Esophagus mucosa (tissue), 1 donor: ENCODE data around the gene PIP4K2A. TPM values are rescaled to one million over a fixed set of nuclear protein-coding genes. Genes with fewer than 3 reads are reported as not detected.
"Not testable (repeated sequence)": the region's sequence is repeated elsewhere in the genome, so short reads cannot be mapped to it uniquely, and the experiment has no call there.

ENCODE experiments used
- ATAC-seq: fragments of 200-7000 bp; cut with Tn5 transposase; one replicate; pipeline ENCODE4 v1.9.1; 2020
- total RNA-seq: library from RNA; stranded (reverse); gene quantifications from one replicate; pipeline ENCODE4 v1.2.4, GENCODE V29; 2023
- donor health status: DM: yes; HTN: yes; CAD: no.

The PIP4K2A gene
- total RNA-seq = 10.0 TPM

- peak; percentile 93 for ATAC-seq
Measured at GRCh38 chr10:22714479-22715289, at the start of gene PIP4K2A. TSS of gene PIP4K2A (minus strand) at chr10:22714578. CDS start at chr10:22714326, 252 bp downstream.

- ATAC-seq = no peak
Measured at GRCh38 chr10:22761569-22762220, 47.3 kb upstream of the PIP4K2A start.

GRCh38 chr10:22760025-22760424 lies 45.6 kb upstream of the PIP4K2A start:
- ATAC-seq = no peak

- ATAC-seq = no peak
Measured at GRCh38 chr10:22758867-22759266, 44.5 kb upstream of the PIP4K2A start.

- no peak for ATAC-seq
Measured at GRCh38 chr10:22754296-22754695, 39.9 kb upstream of the PIP4K2A start.

GRCh38 chr10:22753786-22754185 lies 39.4 kb upstream of the PIP4K2A start:
- no peak for ATAC-seq

GRCh38 chr10:22752272-22752889 lies 38.0 kb upstream of the PIP4K2A start:
- no peak for ATAC-seq

GRCh38 chr10:22750131-22750530 lies 35.8 kb upstream of the PIP4K2A start:
- no peak for ATAC-seq

- not testable (repeated sequence) for ATAC-seq
Measured at GRCh38 chr10:22744858-22745257, 30.5 kb upstream of the PIP4K2A start.

GRCh38 chr10:22742678-22743077 lies 28.3 kb upstream of the PIP4K2A start:
- no peak for ATAC-seq

GRCh38 chr10:22741631-22742030 lies 27.3 kb upstream of the PIP4K2A start:
- not testable (repeated sequence) for ATAC-seq

- no peak for ATAC-seq
Measured at GRCh38 chr10:22740180-22740579, 25.8 kb upstream of the PIP4K2A start.

- ATAC-seq = peak; percentile 22
Measured at GRCh38 chr10:22737587-22737986, 23.2 kb upstream of the PIP4K2A start.

GRCh38 chr10:22736134-22736533 lies 21.8 kb upstream of the PIP4K2A start:
- ATAC-seq = no peak

- no peak for ATAC-seq
Measured at GRCh38 chr10:22733992-22734391, 19.6 kb upstream of the PIP4K2A start.

- ATAC-seq = no peak
Measured at GRCh38 chr10:22727663-22728062, 13.3 kb upstream of the PIP4K2A start.

GRCh38 chr10:22727112-22727511 lies 12.7 kb upstream of the PIP4K2A start:
- ATAC-seq = no peak

GRCh38 chr10:22724773-22725172 lies 10.4 kb upstream of the PIP4K2A start:
- no peak for ATAC-seq

- ATAC-seq = no peak
Measured at GRCh38 chr10:22723783-22724182, 9.4 kb upstream of the PIP4K2A start.

- peak; percentile 28 for ATAC-seq
Measured at GRCh38 chr10:22723343-22723779, 9.0 kb upstream of the PIP4K2A start.

- no peak for ATAC-seq
Measured at GRCh38 chr10:22722626-22723169, 8.3 kb upstream of the PIP4K2A start.

GRCh38 chr10:22720667-22721066 lies 6.3 kb upstream of the PIP4K2A start:
- no peak for ATAC-seq

GRCh38 chr10:22719406-22720042 lies 5.1 kb upstream of the PIP4K2A start:
- ATAC-seq = no peak
